ENCODE data around the gene VNN1. TPM values are rescaled to one million over a fixed set of nuclear protein-coding genes. Genes with fewer than 3 reads are reported as not detected.

VNN1 gene
- total and polyA plus RNA-seq, 7 donors = 0.06 to 0.62 (median 0.32) TPM

GRCh38 chr6:132748446-132748845 lies 34.6 kb upstream of the VNN1 start:
- Histone ChIP-seq H3K27me3 (ENCODE audit: insufficient read depth in 3 of 3, low read length in 2 of 3) (no peaks in the 10 kb centered on the region), H3K27ac (no peak overlapping the region), H3K9me3 (no peaks in the 10 kb centered on the region), H3K36me3 (ENCODE audit: insufficient read depth in 1 of 2, low read depth in 1 of 2) (no peaks in the 10 kb centered on the region), H3K4me3 (no peak overlapping the region), H3K4me1 (no peaks in the 10 kb centered on the region)
- intact Hi-C loops (cut with DNase I) = no loop called here
- DNase-seq (no peak), ATAC-seq (no peak)
- WGBS, 3 donors = 93 to 95% (median 93%) methylated on average over 1 of the region's 1 CpG
- TF ChIP-seq CTCF (IDR thresholded peaks at IDR 0.05) = no peak

- DNase-seq (no peak), ATAC-seq (no peak)
- no peak for TF ChIP-seq CTCF (IDR thresholded peaks at IDR 0.05)
- no peaks in the 10 kb centered on the region for H3K4me1 ChIP-seq
- 35 to 50% (median 40%) methylated on average over 1 of the region's 1 CpG for WGBS, 3 donors
- no peak overlapping the region for H3K27ac ChIP-seq
- H3K36me3 ChIP-seq (ENCODE audit: insufficient read depth in 1 of 2, low read depth in 1 of 2) = no peaks in the 10 kb centered on the region
- no peaks in the 10 kb centered on the region for H3K9me3 ChIP-seq
- intact Hi-C loops (cut with DNase I) = no loop called here
- no peak overlapping the region for H3K4me3 ChIP-seq
- H3K27me3 ChIP-seq (ENCODE audit: insufficient read depth in 3 of 3, low read length in 2 of 3) = no peaks in the 10 kb centered on the region
These were observed 32.2 kb upstream of the VNN1 start for GRCh38 chr6:132746048-132746447.

- ATAC-seq = no peak
- intact Hi-C loops (cut with DNase I) = no loop called here
- no peaks in the 10 kb centered on the region for H3K36me3 ChIP-seq (ENCODE audit: insufficient read depth in 1 of 2, low read depth in 1 of 2)
- H3K27ac ChIP-seq = no peak overlapping the region
- 35 to 58% (median 36%) methylated on average over 4 of the region's 4 CpGs for WGBS, 3 donors
- H3K27me3 ChIP-seq (ENCODE audit: insufficient read depth in 3 of 3, low read length in 2 of 3) = no peaks in the 10 kb centered on the region
- H3K4me1 ChIP-seq = no peaks in the 10 kb centered on the region
- no peak overlapping the region for H3K4me3 ChIP-seq
- TF ChIP-seq CTCF (IDR thresholded peaks at IDR 0.05) = no peak
- DNase-seq = no peak
- H3K9me3 ChIP-seq = no peaks in the 10 kb centered on the region
These were observed 28.6 kb upstream of the VNN1 start for GRCh38 chr6:132742495-132742894.

DNA sequence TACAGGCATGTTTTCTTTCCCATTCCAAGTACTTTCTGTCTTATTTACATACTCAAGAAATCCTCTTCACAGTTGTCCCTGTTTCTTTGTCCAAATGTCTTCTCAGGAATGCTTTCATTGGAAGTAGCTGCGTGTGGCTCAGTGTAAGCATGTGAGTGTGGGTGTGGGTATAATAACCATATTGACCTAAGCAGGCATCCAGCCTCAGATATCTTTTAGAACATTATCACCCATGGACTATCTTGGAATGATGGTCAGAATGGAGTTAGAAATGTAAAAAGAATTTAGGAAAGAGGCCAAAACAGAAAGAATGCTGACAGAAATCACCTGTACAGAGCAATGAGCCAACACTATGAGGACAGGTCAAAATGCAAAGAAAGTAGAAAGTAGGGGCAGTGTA lies 27.4 kb upstream of the VNN1 start:
- 66 to 73% (median 68%) methylated on average over 1 of the region's 1 CpG for WGBS, 3 donors
- Histone ChIP-seq H3K36me3 (ENCODE audit: insufficient read depth in 1 of 2, low read depth in 1 of 2) (no peaks in the 10 kb centered on the region), H3K9me3 (no peaks in the 10 kb centered on the region), H3K4me1 (no peaks in the 10 kb centered on the region), H3K4me3 (no peak overlapping the region), H3K27ac (no peak overlapping the region), H3K27me3 (ENCODE audit: insufficient read depth in 3 of 3, low read length in 2 of 3) (no peaks in the 10 kb centered on the region)
- no peak for TF ChIP-seq CTCF (IDR thresholded peaks at IDR 0.05)
- no peak for DNase-seq
- intact Hi-C loops (cut with DNase I) = no loop called here
- no peak for ATAC-seq

DNA sequence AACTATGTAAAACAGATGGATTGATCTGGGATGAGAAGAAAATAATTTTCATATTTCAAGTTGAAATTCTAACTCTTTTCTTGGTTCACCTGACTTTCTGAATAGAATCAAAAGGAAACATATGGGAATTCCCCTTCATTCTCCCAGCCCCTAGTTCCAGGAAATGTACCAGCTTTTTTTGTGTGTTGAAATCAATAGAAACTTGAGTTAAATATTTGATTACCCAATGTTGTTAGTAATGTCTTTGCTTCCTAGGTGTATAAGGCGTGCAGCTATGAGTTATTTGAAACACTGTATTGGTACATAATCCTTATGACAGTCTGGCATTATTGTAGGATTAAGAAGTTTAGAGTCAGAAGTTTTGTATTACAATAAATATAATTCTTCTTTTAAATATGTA lies 22.4 kb upstream of the VNN1 start:
- DNase-seq (no peak), ATAC-seq (no peak)
- intact Hi-C loops (cut with DNase I) = no loop called here
- WGBS, 3 donors = 40 to 67% (median 54%) methylated on average over 1 of the region's 1 CpG
- Histone ChIP-seq H3K4me1 (no peaks in the 10 kb centered on the region), H3K4me3 (no peak overlapping the region), H3K27me3 (ENCODE audit: insufficient read depth in 3 of 3, low read length in 2 of 3) (no peaks in the 10 kb centered on the region), H3K27ac (no peak overlapping the region), H3K36me3 (ENCODE audit: insufficient read depth in 1 of 2, low read depth in 1 of 2) (no peaks in the 10 kb centered on the region), H3K9me3 (no peaks in the 10 kb centered on the region)
- TF ChIP-seq CTCF (IDR thresholded peaks at IDR 0.05) = no peak
